Right ventricle myocardium inferior (tissue), 1 donor: ENCODE data around the gene TMEM131L. TPM values are rescaled to one million over a fixed set of nuclear protein-coding genes. Genes with fewer than 3 reads are reported as not detected.
"Not testable (repeated sequence)": the region's sequence is repeated elsewhere in the genome, so short reads cannot be mapped to it uniquely, and the experiment has no call there.

ENCODE experiments used
- ATAC-seq: fragments of 200-7000 bp; cut with Tn5 transposase; one replicate; pipeline ENCODE4 v1.9.1; 2020; ENCODE audit warnings: mild to moderate bottlenecking, moderate library complexity
- DNase-seq: peaks from one replicate; pipeline ENCODE4 v3.0.0; 2021; ENCODE audit errors: missing footprints
- intact Hi-C: fragments of 100-400 bp; cut with DNase I; formaldehyde crosslinking; loops from one replicate; pipeline ENCODE4 v1.11.0; 2022
- total RNA-seq: library from RNA; stranded (reverse); fragmentation: NEBNext Ultra II Directional; extraction: Animal tissue kit (Norgen Biotek cat#: 25700); gene quantifications from one replicate; pipeline ENCODE4 v1.2.1, GENCODE V29; 2021
- donor health status: DM: no; HTN: yes; CAD: no; lungs with severe emphysema.

Gene TMEM131L
- total RNA-seq, 1 donor from 2014 or later: 14.4 TPM

- intact Hi-C loops: loop anchor here (1.0 to 10.0 kb wide), 4 partner anchors 21 to 429 kb away; partner anchors contain the start of gene TMEM131L
- DNase-seq (peak; percentile 77), ATAC-seq (peak; percentile 83)
Measured at GRCh38 chr4:153573881-153574802, 108.0 kb downstream of the TMEM131L start.

- no peak for ATAC-seq
- intact Hi-C loops: loop anchor here (10.0 kb wide), 1 partner anchor 432 kb away; no protein-coding TSS in a partner anchor
- DNase-seq: no peak
Measured at GRCh38 chr4:153576443-153576774, 110.2 kb downstream of the TMEM131L start.

GRCh38 chr4:153577053-153577452 lies 110.9 kb downstream of the TMEM131L start:
- DNase-seq (no peak), ATAC-seq (no peak)
- intact Hi-C loops: loop anchor here (1.0 to 10.0 kb wide), 2 partner anchors 233 to 432 kb away; partner anchors contain the start of gene MND1

- no peak for DNase-seq
- intact Hi-C loops: loop anchor here (10.0 kb wide), 1 partner anchor 435 kb away; no protein-coding TSS in a partner anchor
Measured at GRCh38 chr4:153579410-153579809, 113.2 kb downstream of the TMEM131L start.

GRCh38 chr4:153579872-153580271 lies 113.7 kb downstream of the TMEM131L start:
- DNase-seq: no peak
- intact Hi-C loops: loop anchor here (10.0 kb wide), 1 partner anchor 435 kb away; no protein-coding TSS in a partner anchor
- ATAC-seq: no peak

More at GRCh38 chr4:153579410-153579809, 113.2 kb downstream of the TMEM131L start:
- ATAC-seq: no peak

- DNase-seq: no peak
- ATAC-seq: no peak
- intact Hi-C loops: no loop called here
Measured at GRCh38 chr4:153582954-153583702, 117.0 kb downstream of the TMEM131L start.

GRCh38 chr4:153585026-153585425 lies 118.9 kb downstream of the TMEM131L start:
- intact Hi-C loops: no loop called here
- ATAC-seq (no peak), DNase-seq (no peak)

- intact Hi-C loops: no loop called here
- ATAC-seq (no peak), DNase-seq (no peak)
Measured at GRCh38 chr4:153589703-153590595, 123.8 kb downstream of the TMEM131L start.

GRCh38 chr4:153591441-153591840 lies 125.3 kb downstream of the TMEM131L start:
- intact Hi-C loops: no loop called here
- no peak for DNase-seq
- no peak for ATAC-seq

- intact Hi-C loops: no loop called here
- DNase-seq (no peak), ATAC-seq (no peak)
Measured at GRCh38 chr4:153592064-153592463, 125.9 kb downstream of the TMEM131L start.

- no peak for ATAC-seq
- intact Hi-C loops: no loop called here
Measured at GRCh38 chr4:153593161-153593560, 127.0 kb downstream of the TMEM131L start.

GRCh38 chr4:153594210-153594609 lies 128.1 kb downstream of the TMEM131L start:
- DNase-seq (no peak), ATAC-seq (peak; percentile 54)
- intact Hi-C loops: no loop called here

More at GRCh38 chr4:153593161-153593560, 127.0 kb downstream of the TMEM131L start:
- DNase-seq: no peak

GRCh38 chr4:153595894-153596601 lies 129.9 kb downstream of the TMEM131L start:
- ATAC-seq (no peak), DNase-seq (no peak)
- intact Hi-C loops: no loop called here

- intact Hi-C loops: no loop called here
- no peak for ATAC-seq
- no peak for DNase-seq
Measured at GRCh38 chr4:153602758-153603157, 136.6 kb downstream of the TMEM131L start.

- ATAC-seq (no peak), DNase-seq (no peak)
- intact Hi-C loops: no loop called here
Measured at GRCh38 chr4:153603258-153603657, 137.1 kb downstream of the TMEM131L start.

- intact Hi-C loops: no loop called here
- ATAC-seq: no peak
- DNase-seq: no peak
Measured at GRCh38 chr4:153603835-153604234, 137.7 kb downstream of the TMEM131L start.

GRCh38 chr4:153609070-153609469 lies 142.9 kb downstream of the TMEM131L start:
- not testable (repeated sequence) for DNase-seq

More at GRCh38 chr4:153609070-153609469, 142.9 kb downstream of the TMEM131L start:
- intact Hi-C loops, ATAC-seq: not testable (repeated sequence)
